D721Med (cell line): Measurements from ENCODE around the gene ZAP70.

Experiments used
- DNase-seq: peaks from one replicate; pipeline ENCODE4 v3.0.0; 2011; ENCODE audit warnings: low spot score; ENCODE audit not compliant: insufficient read length
- FAIRE-seq: peaks from 2 replicates; lab custom pipeline; 2011; peaks lifted over from hg19 to GRCh38; lab: Jason Lieb, UNC
- TF ChIP-seq, protein P1 (sequence below): IDR thresholded peaks from 2 replicates; pipeline ENCODE4 v1.5.1; 2012; ENCODE audit warnings: mild to moderate bottlenecking, control low read depth; ENCODE audit not compliant: insufficient read depth; ENCODE audit errors: missing control alignments

The ZAP70 gene

DNA sequence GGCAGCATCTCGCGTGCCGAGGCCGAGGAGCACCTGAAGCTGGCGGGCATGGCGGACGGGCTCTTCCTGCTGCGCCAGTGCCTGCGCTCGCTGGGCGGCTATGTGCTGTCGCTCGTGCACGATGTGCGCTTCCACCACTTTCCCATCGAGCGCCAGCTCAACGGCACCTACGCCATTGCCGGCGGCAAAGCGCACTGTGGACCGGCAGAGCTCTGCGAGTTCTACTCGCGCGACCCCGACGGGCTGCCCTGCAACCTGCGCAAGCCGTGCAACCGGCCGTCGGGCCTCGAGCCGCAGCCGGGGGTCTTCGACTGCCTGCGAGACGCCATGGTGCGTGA is 10.7 kb downstream of the ZAP70 start:
- FAIRE-seq = no peak
- DNase-seq = no peak
- TF ChIP-seq, protein P1, sequence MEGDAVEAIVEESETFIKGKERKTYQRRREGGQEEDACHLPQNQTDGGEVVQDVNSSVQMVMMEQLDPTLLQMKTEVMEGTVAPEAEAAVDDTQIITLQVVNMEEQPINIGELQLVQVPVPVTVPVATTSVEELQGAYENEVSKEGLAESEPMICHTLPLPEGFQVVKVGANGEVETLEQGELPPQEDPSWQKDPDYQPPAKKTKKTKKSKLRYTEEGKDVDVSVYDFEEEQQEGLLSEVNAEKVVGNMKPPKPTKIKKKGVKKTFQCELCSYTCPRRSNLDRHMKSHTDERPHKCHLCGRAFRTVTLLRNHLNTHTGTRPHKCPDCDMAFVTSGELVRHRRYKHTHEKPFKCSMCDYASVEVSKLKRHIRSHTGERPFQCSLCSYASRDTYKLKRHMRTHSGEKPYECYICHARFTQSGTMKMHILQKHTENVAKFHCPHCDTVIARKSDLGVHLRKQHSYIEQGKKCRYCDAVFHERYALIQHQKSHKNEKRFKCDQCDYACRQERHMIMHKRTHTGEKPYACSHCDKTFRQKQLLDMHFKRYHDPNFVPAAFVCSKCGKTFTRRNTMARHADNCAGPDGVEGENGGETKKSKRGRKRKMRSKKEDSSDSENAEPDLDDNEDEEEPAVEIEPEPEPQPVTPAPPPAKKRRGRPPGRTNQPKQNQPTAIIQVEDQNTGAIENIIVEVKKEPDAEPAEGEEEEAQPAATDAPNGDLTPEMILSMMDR = no peak

DNA sequence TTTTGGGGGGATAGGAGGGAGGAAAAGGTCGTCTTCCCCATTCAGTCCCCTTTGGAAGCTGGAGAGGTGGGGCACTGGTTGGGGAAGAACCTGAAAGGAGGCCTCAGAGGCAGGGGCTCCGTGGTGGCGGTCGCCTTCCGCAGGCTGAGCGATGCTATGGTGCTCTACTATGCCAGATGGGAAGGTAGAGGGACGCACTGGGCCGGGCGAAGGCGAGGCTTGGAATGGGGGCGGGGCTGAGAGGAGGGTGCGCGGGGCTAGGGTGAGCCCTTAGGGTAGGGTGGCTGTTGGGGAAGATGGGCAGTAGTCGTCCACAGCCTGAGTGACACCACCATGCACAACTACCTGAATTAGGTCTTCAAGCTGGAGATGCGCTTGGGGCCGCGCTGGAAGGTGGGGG is 11.1 kb downstream of the ZAP70 start:
- no peak for DNase-seq
- TF ChIP-seq, protein P1 = no peak
- FAIRE-seq = no peak

DNA sequence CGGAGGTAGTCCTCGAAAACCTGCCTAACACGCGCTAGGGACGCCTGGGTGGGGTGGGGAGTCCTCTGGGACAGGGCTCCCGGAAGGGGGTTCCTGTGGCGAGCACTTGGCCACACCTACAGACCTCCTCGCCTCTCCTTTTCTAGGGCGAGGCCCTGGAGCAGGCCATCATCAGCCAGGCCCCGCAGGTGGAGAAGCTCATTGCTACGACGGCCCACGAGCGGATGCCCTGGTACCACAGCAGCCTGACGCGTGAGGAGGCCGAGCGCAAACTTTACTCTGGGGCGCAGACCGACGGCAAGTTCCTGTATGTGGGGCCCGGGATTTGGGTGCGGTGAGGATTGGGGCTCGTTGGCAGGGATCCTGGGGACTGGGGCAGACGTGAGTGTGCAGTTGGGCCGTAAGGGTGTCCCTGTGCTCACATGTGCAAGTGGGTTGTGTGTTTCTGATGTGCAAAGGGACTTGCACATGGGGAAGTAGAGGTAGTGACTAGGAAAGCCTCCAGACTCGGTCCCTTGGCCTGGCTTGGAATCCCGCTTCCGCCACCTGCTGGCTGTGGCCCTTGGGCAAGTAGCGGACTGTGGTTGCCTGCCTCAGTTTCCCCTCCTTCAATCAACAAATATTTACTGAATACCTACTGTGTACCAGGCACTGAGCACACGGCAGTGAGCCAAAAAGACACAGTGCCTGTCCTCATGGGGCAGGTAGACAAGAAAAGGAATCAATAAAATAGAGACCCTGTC is 11.7 kb downstream of the ZAP70 start:
- FAIRE-seq (no peak), DNase-seq (no peak)
- TF ChIP-seq, protein P1 = no peak

DNA sequence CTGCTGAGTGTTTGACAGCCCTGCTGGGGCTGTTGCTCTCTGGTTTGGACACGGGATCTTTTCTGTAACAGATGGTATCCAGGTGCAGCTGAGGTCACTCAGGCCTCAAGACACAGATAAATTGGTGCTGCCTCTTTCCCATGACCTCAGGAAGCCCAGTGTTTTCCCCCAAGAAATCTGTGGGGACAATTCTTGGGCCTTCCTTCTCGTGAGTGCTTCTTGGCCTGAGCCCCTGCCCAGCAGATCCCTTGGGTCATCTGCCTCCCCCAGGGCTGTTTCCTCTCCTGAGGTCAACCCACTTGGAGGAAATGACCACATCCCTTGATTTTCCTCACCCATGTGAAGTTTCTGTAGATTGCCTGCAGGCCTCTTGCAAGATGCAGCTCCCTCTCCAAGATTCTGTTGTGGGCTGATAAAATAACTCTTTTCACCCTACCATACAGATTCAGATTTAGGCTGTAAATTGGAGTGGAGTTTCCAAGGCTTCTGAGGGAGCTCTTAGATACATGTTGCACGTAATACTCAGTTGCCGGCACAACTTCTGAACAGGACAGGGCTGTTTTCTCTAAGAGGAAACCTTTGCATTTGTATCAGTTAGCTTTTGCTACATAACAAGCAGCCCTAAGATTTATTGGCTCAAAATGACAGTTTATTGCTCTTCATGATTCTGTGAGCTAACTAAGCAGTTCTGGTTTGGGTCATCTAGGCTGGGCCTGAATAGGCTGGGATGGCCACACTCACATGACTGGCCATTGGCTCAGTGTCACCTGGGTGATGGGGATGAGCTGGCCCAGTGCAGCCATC is 13.1 kb downstream of the ZAP70 start:
- FAIRE-seq (no peak), DNase-seq (no peak)
- TF ChIP-seq, protein P1 = no peak

DNA sequence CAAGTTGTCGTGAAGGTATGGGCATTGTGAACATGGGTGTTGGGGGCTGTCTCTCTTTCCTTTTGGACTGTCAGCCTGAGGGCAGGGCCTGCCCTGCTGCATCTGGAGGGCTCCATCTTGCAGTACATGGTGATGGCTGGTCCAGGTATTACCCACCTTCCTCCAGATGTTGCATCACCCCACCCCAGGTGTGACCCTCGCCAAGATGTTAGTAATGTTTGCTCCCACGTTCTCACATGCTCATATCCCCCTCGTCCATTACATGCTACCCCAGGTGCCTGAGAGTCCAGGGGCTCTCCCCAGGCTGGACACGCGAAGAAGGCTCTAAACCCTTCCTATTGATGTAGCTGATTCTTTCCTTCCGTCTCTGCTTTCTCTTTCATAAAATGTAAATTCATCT is 13.9 kb downstream of the ZAP70 start:
- TF ChIP-seq, protein P1 = no peak
- no peak for FAIRE-seq
- DNase-seq = no peak

DNA sequence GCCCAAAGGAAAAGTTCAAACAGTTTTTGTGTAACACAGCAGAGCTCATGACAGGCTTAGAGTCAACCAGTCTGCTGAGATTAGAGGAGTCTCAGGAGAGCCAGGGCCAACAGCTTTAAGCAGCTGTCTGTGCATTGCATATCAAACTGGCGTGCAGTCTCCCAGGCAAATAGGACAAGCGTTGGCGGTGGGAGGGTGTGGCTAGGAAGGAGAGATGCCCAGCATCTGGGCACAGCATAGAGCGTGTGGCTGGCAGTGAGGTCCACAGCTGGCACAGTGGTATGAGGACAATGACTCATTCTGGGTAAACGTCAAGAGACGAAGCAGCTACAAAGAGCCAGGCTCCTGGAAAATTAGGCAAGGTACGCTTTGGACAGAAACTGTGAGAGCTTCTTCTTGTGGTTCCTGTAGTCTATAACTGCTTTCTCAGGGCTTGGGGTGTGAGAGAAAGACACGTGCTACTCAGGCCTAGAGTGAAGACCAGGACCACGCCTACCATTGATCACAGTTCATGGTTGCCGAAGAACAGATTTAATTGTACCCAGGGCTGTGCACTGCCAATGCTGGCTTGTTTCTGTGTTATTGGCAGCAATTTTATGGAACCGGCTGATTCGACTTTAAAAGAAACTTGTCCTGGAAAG is 14.8 kb downstream of the ZAP70 start:
- TF ChIP-seq, protein P1 = no peak
- peak; percentile 29 for FAIRE-seq
- no peak for DNase-seq
